ENCODE data around the gene PDE11A. TPM values are rescaled to one million over a fixed set of nuclear protein-coding genes. Genes with fewer than 3 reads are reported as not detected.

PDE11A gene
- total and polyA plus RNA-seq, 2 experiments from 2014 or later = 0.08 to 0.73 TPM

DNA sequence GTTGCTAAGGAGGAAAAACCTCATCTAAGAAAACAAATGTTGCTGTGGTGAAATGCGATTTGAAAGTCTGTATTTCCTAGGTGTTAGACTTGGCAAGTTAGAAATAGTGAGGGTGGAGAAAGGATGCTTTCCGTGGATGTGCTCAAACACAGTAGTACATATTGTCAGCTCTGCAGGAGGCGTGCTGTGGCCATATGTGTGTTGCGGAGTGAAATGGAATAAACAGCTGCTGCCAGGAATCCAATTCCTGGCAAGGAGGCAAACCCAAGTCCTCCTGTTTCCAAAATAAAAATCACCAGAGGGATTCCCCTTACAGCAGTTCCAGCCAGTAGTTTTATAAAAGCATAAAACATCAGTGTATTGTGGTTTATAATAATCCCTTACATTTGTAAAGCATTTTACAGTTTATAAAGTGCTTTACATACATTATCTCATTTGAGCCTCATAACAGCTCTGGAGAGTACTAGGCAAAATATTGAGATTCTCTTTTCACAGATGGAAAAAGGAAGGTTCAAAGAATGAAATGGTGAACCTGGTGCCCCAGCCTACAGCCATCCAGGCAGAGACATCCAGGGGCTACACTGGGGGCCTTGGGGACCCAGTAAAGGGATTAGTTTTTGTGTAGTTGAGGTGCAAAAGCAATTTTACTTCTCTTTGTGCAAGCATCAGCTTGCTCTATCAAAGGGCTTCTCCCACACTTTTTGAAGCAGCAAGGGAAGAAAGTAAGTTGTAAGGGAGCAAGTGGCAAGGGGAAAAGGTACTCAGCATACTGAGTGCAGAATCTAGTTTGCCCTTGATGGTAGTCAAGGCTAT, 474.0 kb downstream of the PDE11A start:
- Mint-ChIP-seq H3K9me3 (no peaks in the 10 kb centered on the region), H3K4me3 (no peak overlapping the region), H3K36me3 (ENCODE audit: low read depth) (no peaks in the 10 kb centered on the region), H3K27me3 (ENCODE audit: insufficient read depth, low read depth, poor library complexity) (peaks cover 3% of the 10 kb centered on the region), H3K4me1 (peaks cover 24% of the 10 kb centered on the region), H3K27ac (no peak overlapping the region)
- Histone ChIP-seq H4K20me1 (replicated peaks; ENCODE audit: insufficient read depth) (no peaks in the 10 kb centered on the region), H3K27ac (ENCODE audit: low read depth) (no peak overlapping the region), H3K79me2 (replicated peaks; ENCODE audit: insufficient read depth) (no peaks in the 10 kb centered on the region), H2AFZ (peak overlapping the region; percentile 56; the same call in 1 of the 2 replicates), H3K4me2 (no peak overlapping the region; the same call in 1 of the 2 replicates), H3K9me2 (ENCODE audit: insufficient read depth) (no peaks in the 10 kb centered on the region), H3F3A (replicated peaks; ENCODE audit: low read depth) (no peaks in the 10 kb centered on the region), H3K36me3 (ENCODE audit: insufficient read depth) (no peaks in the 10 kb centered on the region), H3K4me3 (no peak overlapping the region), H3K4me1 (ENCODE audit: insufficient read depth) (peaks cover 20% of the 10 kb centered on the region), H3K27me3 (ENCODE audit: insufficient read depth) (no peaks in the 10 kb centered on the region)
- ATAC-seq (no peak; the same call in 2 of the 3 replicates), DNase-seq (ENCODE audit: low spot score) (no peak)
- TF ChIP-seq, protein P1, sequence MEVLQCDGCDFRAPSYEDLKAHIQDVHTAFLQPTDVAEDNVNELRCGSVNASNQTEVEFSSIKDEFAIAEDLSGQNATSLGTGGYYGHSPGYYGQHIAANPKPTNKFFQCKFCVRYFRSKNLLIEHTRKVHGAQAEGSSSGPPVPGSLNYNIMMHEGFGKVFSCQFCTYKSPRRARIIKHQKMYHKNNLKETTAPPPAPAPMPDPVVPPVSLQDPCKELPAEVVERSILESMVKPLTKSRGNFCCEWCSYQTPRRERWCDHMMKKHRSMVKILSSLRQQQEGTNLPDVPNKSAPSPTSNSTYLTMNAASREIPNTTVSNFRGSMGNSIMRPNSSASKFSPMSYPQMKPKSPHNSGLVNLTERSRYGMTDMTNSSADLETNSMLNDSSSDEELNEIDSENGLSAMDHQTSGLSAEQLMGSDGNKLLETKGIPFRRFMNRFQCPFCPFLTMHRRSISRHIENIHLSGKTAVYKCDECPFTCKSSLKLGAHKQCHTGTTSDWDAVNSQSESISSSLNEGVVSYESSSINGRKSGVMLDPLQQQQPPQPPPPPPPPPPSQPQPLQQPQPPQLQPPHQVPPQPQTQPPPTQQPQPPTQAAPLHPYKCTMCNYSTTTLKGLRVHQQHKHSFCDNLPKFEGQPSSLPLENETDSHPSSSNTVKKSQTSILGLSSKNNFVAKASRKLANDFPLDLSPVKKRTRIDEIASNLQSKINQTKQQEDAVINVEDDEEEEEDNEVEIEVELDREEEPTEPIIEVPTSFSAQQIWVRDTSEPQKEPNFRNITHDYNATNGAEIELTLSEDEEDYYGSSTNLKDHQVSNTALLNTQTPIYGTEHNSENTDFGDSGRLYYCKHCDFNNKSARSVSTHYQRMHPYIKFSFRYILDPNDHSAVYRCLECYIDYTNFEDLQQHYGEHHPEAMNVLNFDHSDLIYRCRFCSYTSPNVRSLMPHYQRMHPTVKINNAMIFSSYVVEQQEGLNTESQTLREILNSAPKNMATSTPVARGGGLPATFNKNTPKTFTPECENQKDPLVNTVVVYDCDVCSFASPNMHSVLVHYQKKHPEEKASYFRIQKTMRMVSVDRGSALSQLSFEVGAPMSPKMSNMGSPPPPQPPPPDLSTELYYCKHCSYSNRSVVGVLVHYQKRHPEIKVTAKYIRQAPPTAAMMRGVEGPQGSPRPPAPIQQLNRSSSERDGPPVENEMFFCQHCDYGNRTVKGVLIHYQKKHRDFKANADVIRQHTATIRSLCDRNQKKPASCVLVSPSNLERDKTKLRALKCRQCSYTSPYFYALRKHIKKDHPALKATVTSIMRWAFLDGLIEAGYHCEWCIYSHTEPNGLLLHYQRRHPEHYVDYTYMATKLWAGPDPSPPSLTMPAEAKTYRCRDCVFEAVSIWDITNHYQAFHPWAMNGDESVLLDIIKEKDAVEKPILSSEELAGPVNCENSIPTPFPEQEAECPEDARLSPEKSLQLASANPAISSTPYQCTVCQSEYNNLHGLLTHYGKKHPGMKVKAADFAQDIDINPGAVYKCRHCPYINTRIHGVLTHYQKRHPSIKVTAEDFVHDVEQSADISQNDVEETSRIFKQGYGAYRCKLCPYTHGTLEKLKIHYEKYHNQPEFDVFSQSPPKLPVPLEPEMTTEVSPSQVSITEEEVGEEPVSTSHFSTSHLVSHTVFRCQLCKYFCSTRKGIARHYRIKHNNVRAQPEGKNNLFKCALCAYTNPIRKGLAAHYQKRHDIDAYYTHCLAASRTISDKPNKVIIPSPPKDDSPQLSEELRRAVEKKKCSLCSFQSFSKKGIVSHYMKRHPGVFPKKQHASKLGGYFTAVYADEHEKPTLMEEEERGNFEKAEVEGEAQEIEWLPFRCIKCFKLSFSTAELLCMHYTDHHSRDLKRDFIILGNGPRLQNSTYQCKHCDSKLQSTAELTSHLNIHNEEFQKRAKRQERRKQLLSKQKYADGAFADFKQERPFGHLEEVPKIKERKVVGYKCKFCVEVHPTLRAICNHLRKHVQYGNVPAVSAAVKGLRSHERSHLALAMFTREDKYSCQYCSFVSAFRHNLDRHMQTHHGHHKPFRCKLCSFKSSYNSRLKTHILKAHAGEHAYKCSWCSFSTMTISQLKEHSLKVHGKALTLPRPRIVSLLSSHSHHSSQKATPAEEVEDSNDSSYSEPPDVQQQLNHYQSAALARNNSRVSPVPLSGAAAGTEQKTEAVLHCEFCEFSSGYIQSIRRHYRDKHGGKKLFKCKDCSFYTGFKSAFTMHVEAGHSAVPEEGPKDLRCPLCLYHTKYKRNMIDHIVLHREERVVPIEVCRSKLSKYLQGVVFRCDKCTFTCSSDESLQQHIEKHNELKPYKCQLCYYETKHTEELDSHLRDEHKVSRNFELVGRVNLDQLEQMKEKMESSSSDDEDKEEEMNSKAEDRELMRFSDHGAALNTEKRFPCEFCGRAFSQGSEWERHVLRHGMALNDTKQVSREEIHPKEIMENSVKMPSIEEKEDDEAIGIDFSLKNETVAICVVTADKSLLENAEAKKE (CRISPR knock-in tag; IDR thresholded peaks at IDR 0.05) = no peak
- TF ChIP-seq, protein P2, sequence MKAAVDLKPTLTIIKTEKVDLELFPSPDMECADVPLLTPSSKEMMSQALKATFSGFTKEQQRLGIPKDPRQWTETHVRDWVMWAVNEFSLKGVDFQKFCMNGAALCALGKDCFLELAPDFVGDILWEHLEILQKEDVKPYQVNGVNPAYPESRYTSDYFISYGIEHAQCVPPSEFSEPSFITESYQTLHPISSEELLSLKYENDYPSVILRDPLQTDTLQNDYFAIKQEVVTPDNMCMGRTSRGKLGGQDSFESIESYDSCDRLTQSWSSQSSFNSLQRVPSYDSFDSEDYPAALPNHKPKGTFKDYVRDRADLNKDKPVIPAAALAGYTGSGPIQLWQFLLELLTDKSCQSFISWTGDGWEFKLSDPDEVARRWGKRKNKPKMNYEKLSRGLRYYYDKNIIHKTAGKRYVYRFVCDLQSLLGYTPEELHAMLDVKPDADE (IDR thresholded peaks at IDR 0.05) = no peak

DNA sequence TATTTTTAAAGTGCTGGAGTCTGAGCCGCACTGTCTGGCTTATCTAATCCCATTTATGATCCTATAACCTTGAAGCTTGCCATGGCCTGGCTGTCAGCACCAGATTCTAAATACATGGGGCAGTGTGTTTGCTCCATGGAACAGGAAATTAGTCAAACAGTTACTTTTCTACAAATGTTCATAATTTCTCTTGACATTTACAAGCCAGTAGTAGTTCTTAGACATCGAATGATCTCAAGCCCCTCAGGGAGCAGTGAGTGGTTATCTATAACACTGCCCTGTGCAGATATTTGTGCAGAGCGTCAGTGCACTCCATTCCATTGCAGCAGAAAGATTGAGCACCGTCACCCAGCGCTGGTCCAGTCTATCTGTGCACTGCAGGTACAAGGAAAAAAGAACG, 474.8 kb downstream of the PDE11A start:
- Histone ChIP-seq H2AFZ (no peak overlapping the region), H3K36me3 (ENCODE audit: insufficient read depth) (no peaks in the 10 kb centered on the region), H3K9me2 (ENCODE audit: insufficient read depth) (no peaks in the 10 kb centered on the region), H3K79me2 (replicated peaks; ENCODE audit: insufficient read depth) (no peaks in the 10 kb centered on the region), H3K4me3 (no peak overlapping the region), H4K20me1 (replicated peaks; ENCODE audit: insufficient read depth) (no peaks in the 10 kb centered on the region), H3K27me3 (ENCODE audit: insufficient read depth) (no peaks in the 10 kb centered on the region), H3K4me2 (peak overlapping the region; percentile 64), H3F3A (replicated peaks; ENCODE audit: low read depth) (no peaks in the 10 kb centered on the region), H3K27ac (ENCODE audit: low read depth) (no peak overlapping the region), H3K4me1 (ENCODE audit: insufficient read depth) (peaks cover 20% of the 10 kb centered on the region)
- no peak overlapping the region for H3K4me3 Mint-ChIP-seq
- H3K9me3 Mint-ChIP-seq = no peaks in the 10 kb centered on the region
- no peak for ATAC-seq
- DNase-seq (ENCODE audit: low spot score) = no peak
- H3K27me3 Mint-ChIP-seq (ENCODE audit: insufficient read depth, low read depth, poor library complexity) = peaks cover 3% of the 10 kb centered on the region
- peaks cover 24% of the 10 kb centered on the region for H3K4me1 Mint-ChIP-seq
- H3K36me3 Mint-ChIP-seq (ENCODE audit: low read depth) = no peaks in the 10 kb centered on the region
- H3K27ac Mint-ChIP-seq = no peak overlapping the region
- no peak for TF ChIP-seq JUNB (IDR thresholded peaks at IDR 0.05; ENCODE audit: unreplicated experiment)
- no peak for TF ChIP-seq EZH2phosphoT487 (IDR thresholded peaks at IDR 0.05; ENCODE audit: unreplicated experiment)
- no peak for TF ChIP-seq ZNF331 (CRISPR knock-in tag; IDR thresholded peaks at IDR 0.05; ENCODE audit: low read depth)
- TF ChIP-seq, protein P3, sequence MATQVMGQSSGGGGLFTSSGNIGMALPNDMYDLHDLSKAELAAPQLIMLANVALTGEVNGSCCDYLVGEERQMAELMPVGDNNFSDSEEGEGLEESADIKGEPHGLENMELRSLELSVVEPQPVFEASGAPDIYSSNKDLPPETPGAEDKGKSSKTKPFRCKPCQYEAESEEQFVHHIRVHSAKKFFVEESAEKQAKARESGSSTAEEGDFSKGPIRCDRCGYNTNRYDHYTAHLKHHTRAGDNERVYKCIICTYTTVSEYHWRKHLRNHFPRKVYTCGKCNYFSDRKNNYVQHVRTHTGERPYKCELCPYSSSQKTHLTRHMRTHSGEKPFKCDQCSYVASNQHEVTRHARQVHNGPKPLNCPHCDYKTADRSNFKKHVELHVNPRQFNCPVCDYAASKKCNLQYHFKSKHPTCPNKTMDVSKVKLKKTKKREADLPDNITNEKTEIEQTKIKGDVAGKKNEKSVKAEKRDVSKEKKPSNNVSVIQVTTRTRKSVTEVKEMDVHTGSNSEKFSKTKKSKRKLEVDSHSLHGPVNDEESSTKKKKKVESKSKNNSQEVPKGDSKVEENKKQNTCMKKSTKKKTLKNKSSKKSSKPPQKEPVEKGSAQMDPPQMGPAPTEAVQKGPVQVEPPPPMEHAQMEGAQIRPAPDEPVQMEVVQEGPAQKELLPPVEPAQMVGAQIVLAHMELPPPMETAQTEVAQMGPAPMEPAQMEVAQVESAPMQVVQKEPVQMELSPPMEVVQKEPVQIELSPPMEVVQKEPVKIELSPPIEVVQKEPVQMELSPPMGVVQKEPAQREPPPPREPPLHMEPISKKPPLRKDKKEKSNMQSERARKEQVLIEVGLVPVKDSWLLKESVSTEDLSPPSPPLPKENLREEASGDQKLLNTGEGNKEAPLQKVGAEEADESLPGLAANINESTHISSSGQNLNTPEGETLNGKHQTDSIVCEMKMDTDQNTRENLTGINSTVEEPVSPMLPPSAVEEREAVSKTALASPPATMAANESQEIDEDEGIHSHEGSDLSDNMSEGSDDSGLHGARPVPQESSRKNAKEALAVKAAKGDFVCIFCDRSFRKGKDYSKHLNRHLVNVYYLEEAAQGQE (IDR thresholded peaks at IDR 0.05; ENCODE audit: unreplicated experiment) = no peak
